ENCODE results near the gene SFMBT1. TPM values are rescaled to one million over a fixed set of nuclear protein-coding genes. Genes with fewer than 3 reads are reported as not detected.

SFMBT1 gene
- total and polyA plus RNA-seq, 2 donors from 2014 or later: 3.4 to 16.0 TPM

GRCh38 chr3:53032609-53033008, 13.3 kb downstream of the SFMBT1 start:
- no peak for TF ChIP-seq CTCF (IDR thresholded peaks at IDR 0.05; ENCODE audit: borderline replicate concordance, extremely low read depth, insufficient read depth)
- Histone ChIP-seq H3K36me3 (ENCODE audit: control insufficient read depth in 2 of 3, insufficient read depth in 3 of 3, low read length in 3 of 3) (no peaks in the 10 kb centered on the region), H3K9me3 (ENCODE audit: control insufficient read depth in 2 of 3, insufficient read depth in 1 of 3, low read length in 3 of 3) (no peaks in the 10 kb centered on the region), H3K4me3 (ENCODE audit: low read length in 3 of 3) (no peak overlapping the region), H3K9ac (ENCODE audit: low read length in 3 of 3) (no peak overlapping the region), H3K4me1 (ENCODE audit: control insufficient read depth in 2 of 3, insufficient read depth in 2 of 3, low read depth in 1 of 3, low read length in 3 of 3) (peaks cover 0 to 5% (median 4%) of the 10 kb centered on the region in 3 donors), H3K27me3 (ENCODE audit: control insufficient read depth, insufficient read depth, low read length) (no peaks in the 10 kb centered on the region), H3K27ac (ENCODE audit: low read depth in 2 of 2, low read length in 2 of 2) (no peak overlapping the region)
- DNase-seq: no peak
- no peak for FAIRE-seq
- intact Hi-C loops (cut with DNase I): no loop called here

GRCh38 chr3:53030619-53031449, 15.0 kb downstream of the SFMBT1 start:
- TF ChIP-seq CTCF (IDR thresholded peaks at IDR 0.05; ENCODE audit: borderline replicate concordance, extremely low read depth, insufficient read depth): no peak
- H3K36me3 ChIP-seq (ENCODE audit: control insufficient read depth in 2 of 3, insufficient read depth in 3 of 3, low read length in 3 of 3): no peaks in the 10 kb centered on the region
- DNase-seq (no peak), FAIRE-seq (no peak)
- intact Hi-C loops (cut with DNase I): no loop called here
- H3K27ac ChIP-seq (ENCODE audit: low read depth in 2 of 2, low read length in 2 of 2): no peak overlapping the region
- peak overlapping the region in 1 of 3 donors; percentile 7 for H3K9ac ChIP-seq (ENCODE audit: low read length in 3 of 3)
- no peaks in the 10 kb centered on the region for H3K27me3 ChIP-seq (ENCODE audit: control insufficient read depth, insufficient read depth, low read length)
- no peaks in the 10 kb centered on the region for H3K9me3 ChIP-seq (ENCODE audit: control insufficient read depth in 2 of 3, insufficient read depth in 1 of 3, low read length in 3 of 3)
- peaks cover 0 to 6% (median 4%) of the 10 kb centered on the region in 3 donors for H3K4me1 ChIP-seq (ENCODE audit: control insufficient read depth in 2 of 3, insufficient read depth in 2 of 3, low read depth in 1 of 3, low read length in 3 of 3)
- H3K4me3 ChIP-seq (ENCODE audit: low read length in 3 of 3): no peak overlapping the region

- Histone ChIP-seq H3K4me3 (ENCODE audit: low read length in 3 of 3) (no peak overlapping the region), H3K9me3 (ENCODE audit: control insufficient read depth in 2 of 3, insufficient read depth in 1 of 3, low read length in 3 of 3) (no peaks in the 10 kb centered on the region), H3K4me1 (ENCODE audit: control insufficient read depth in 2 of 3, insufficient read depth in 2 of 3, low read depth in 1 of 3, low read length in 3 of 3) (peaks cover 0 to 6% (median 0%) of the 10 kb centered on the region in 3 donors), H3K9ac (ENCODE audit: low read length in 3 of 3) (no peak overlapping the region), H3K36me3 (ENCODE audit: control insufficient read depth in 2 of 3, insufficient read depth in 3 of 3, low read length in 3 of 3) (no peaks in the 10 kb centered on the region), H3K27ac (ENCODE audit: low read depth in 2 of 2, low read length in 2 of 2) (no peak overlapping the region), H3K27me3 (ENCODE audit: control insufficient read depth, insufficient read depth, low read length) (no peaks in the 10 kb centered on the region)
- FAIRE-seq (no peak), DNase-seq (no peak)
- intact Hi-C loops (cut with DNase I): no loop called here
- TF ChIP-seq CTCF (IDR thresholded peaks at IDR 0.05; ENCODE audit: borderline replicate concordance, extremely low read depth, insufficient read depth): no peak
These were observed 17.2 kb downstream of the SFMBT1 start for GRCh38 chr3:53028641-53029040.
